A673 (cell line): ENCODE data around the gene SAFB2.

Source experiments
- CTCF ChIP-seq: fragments of 300-800, 200-600 bp; sonication (generic); conservative IDR thresholded peaks from 2 replicates; pipeline ENCODE4 v1.5.1; 2017; ENCODE audit warnings: low read depth, mild to moderate bottlenecking, antibody characterized with exemption, low read length, moderate library complexity, mixed read lengths
- EZH2 ChIP-seq: fragments of 200-600 bp; sonication (generic); IDR thresholded peaks from 2 replicates; pipeline ENCODE4 v1.6.1; 2017; ENCODE audit warnings: borderline replicate concordance, low read depth, mild to moderate bottlenecking, mixed read lengths, antibody characterized with exemption, low read length; ENCODE audit not compliant: poor library complexity, severe bottlenecking

GRCh38 chr19:5572556-5573286, 49.9 kb downstream of the SAFB2 start:
- TF ChIP-seq CTCF (no peak), EZH2 (no peak)
